IMR-90 (cell line): Measurements from ENCODE around the gene INSYN1. TPM values are rescaled to one million over a fixed set of nuclear protein-coding genes. Genes with fewer than 3 reads are reported as not detected.

Experiments used
- ATAC-seq: fragments of 200-7000 bp; cut with Tn5 transposase; 2 replicates; pipeline ENCODE4 v1.9.1; 2020; ENCODE audit warnings: low read depth, mild to moderate bottlenecking, moderate library complexity
- BruUV-seq: library from RNA; stranded (reverse); fragments of 400-500 nt; replicated peaks from 2 replicates; lab custom pipeline; 2021; lab: Mats Ljungman, UMichigan
- CTCF ChIA-PET: fragments of 300-600 bp; formaldehyde crosslinking; extraction: SDS; loops from one replicate; lab custom pipeline; 2021; ENCODE audit warnings: antibody characterized with exemption; lab: Yijun Ruan, JAX
- POLR2A ChIA-PET: fragments of 300-600 bp; sonication (Branson Sonifier 250); formaldehyde crosslinking; loops from one replicate; lab custom pipeline; 2022; ENCODE audit warnings: antibody characterized with exemption; ENCODE audit not compliant: unreplicated experiment; lab: Charles Lee
- DNase-seq: peaks from one replicate; pipeline ENCODE4 v3.0.0; 2013
- H2AFZ ChIP-seq: replicated peaks from 2 replicates; pipeline ENCODE3; 2013; ENCODE audit warnings: low read length, mild to moderate bottlenecking; ENCODE audit not compliant: poor library complexity
- H2AK5ac ChIP-seq: 2 replicates; pipeline ENCODE4 v1.6.1; 2013; ENCODE audit warnings: low read depth, low read length, inconsistent platforms
- H2AK9ac ChIP-seq: replicated peaks from 2 replicates; pipeline ENCODE3; 2013; ENCODE audit warnings: mild to moderate bottlenecking, low read depth, low read length, moderate library complexity; ENCODE audit not compliant: poor library complexity
- H2BK120ac ChIP-seq: 2 replicates; pipeline ENCODE4 v1.6.1; 2013; ENCODE audit warnings: low read depth, low read length, inconsistent platforms
- H2BK15ac ChIP-seq: 3 replicates; pipeline ENCODE4 v1.6.1; 2013; ENCODE audit warnings: low read depth, low read length, inconsistent platforms
- H2BK20ac ChIP-seq: 2 replicates; pipeline ENCODE4 v1.6.1; 2013; ENCODE audit warnings: low read depth, mild to moderate bottlenecking, inconsistent platforms, low read length, moderate library complexity
- H2BK5ac ChIP-seq: 2 replicates; pipeline ENCODE4 v1.6.1; 2013; ENCODE audit warnings: mild to moderate bottlenecking, low read depth, low read length, inconsistent platforms; ENCODE audit not compliant: poor library complexity, severe bottlenecking
- H3K14ac ChIP-seq: replicated peaks from 2 replicates; pipeline ENCODE4 v1.6.1; 2013; ENCODE audit warnings: low read depth, low read length, inconsistent platforms
- H3K18ac ChIP-seq: 2 replicates; pipeline ENCODE4 v1.6.1; 2013; ENCODE audit warnings: low read depth, low read length, control low read depth
- H3K23ac ChIP-seq: 2 replicates; pipeline ENCODE4 v1.6.1; 2013; ENCODE audit warnings: low read depth, low read length, inconsistent platforms
- H3K27ac ChIP-seq: 2 replicates; pipeline ENCODE4 v1.5.1; 2013; ENCODE audit warnings: mild to moderate bottlenecking, control low read depth, low read length; ENCODE audit not compliant: insufficient read depth
- H3K27me3 ChIP-seq: 2 replicates; pipeline ENCODE4 v1.6.1; 2013; ENCODE audit warnings: low read length; ENCODE audit not compliant: control insufficient read depth, insufficient read depth
- H3K36me3 ChIP-seq: 2 replicates; pipeline ENCODE4 v1.6.1; 2013; ENCODE audit warnings: low read length, mixed read lengths; ENCODE audit not compliant: control insufficient read depth, insufficient read depth
- H3K4ac ChIP-seq: 2 replicates; pipeline ENCODE4 v1.6.1; 2013; ENCODE audit warnings: low read depth, low read length, inconsistent platforms
- H3K4me1 ChIP-seq: 2 replicates; pipeline ENCODE4 v1.6.1; 2013; ENCODE audit warnings: low read length, mixed read lengths; ENCODE audit not compliant: control insufficient read depth, insufficient read depth
- H3K4me2 ChIP-seq: 2 replicates; pipeline ENCODE4 v1.6.1; 2013; ENCODE audit warnings: low read depth, mild to moderate bottlenecking, control low read depth, low read length, moderate library complexity
- H3K4me3 ChIP-seq: 2 replicates; pipeline ENCODE4 v1.5.1; 2013; ENCODE audit warnings: low read depth, mild to moderate bottlenecking, control low read depth, low read length, moderate library complexity; ENCODE audit not compliant: insufficient read depth
- H3K56ac ChIP-seq: 2 replicates; pipeline ENCODE4 v1.6.1; 2013; ENCODE audit warnings: low read length, inconsistent platforms; ENCODE audit not compliant: insufficient read depth; ENCODE audit errors: extremely low read depth
- H3K79me1 ChIP-seq, 2 experiments: 2 replicates each; pipeline ENCODE4 v1.6.1; 2013; ENCODE audit warnings: low read length in 2 of 2, inconsistent platforms in 1 of 2, low read depth in 1 of 2
- H3K9ac ChIP-seq: 2 replicates; pipeline ENCODE4 v1.6.1; 2013; ENCODE audit warnings: low read depth, low read length, control low read depth
- H3K9me1 ChIP-seq: 2 replicates; pipeline ENCODE4 v1.6.1; 2013; ENCODE audit warnings: low read length, inconsistent platforms; ENCODE audit not compliant: insufficient read depth
- H3K9me3 ChIP-seq: 2 replicates; pipeline ENCODE4 v1.6.1; 2013; ENCODE audit warnings: low read length; ENCODE audit not compliant: control insufficient read depth, insufficient read depth
- H4K20me1 ChIP-seq: 2 replicates; pipeline ENCODE4 v1.6.1; 2013; ENCODE audit warnings: low read length, inconsistent platforms; ENCODE audit not compliant: insufficient read depth
- H4K5ac ChIP-seq: 2 replicates; pipeline ENCODE4 v1.6.1; 2013; ENCODE audit warnings: mild to moderate bottlenecking, low read depth, low read length, control low read depth
- H4K8ac ChIP-seq, 2 experiments: 2 replicates each; pipeline ENCODE4 v1.6.1; 2013; ENCODE audit warnings: low read depth in 2 of 2, low read length in 2 of 2, control low read depth in 1 of 2, inconsistent platforms in 1 of 2
- H4K91ac ChIP-seq: 2 replicates; pipeline ENCODE4 v1.6.1; 2013; ENCODE audit warnings: low read depth, low read length, inconsistent platforms; ENCODE audit not compliant: insufficient read depth
- BHLHE40 ChIP-seq: fragments of 150-350 bp; IDR thresholded peaks from 2 replicates; pipeline ENCODE4 v1.6.1; 2016; ENCODE audit warnings: mild to moderate bottlenecking, low read depth, low read length
- CEBPB ChIP-seq: IDR thresholded peaks from 2 replicates; pipeline ENCODE4 v1.6.1; 2012; ENCODE audit warnings: low read depth, low read length, improper control_type of control experiment
- CHD1 ChIP-seq: IDR thresholded peaks from 2 replicates; pipeline ENCODE4 v1.6.1; 2012; ENCODE audit warnings: low read depth, low read length, improper control_type of control experiment
- CTCF ChIP-seq: conservative IDR thresholded peaks from 2 replicates; pipeline ENCODE4 v1.5.1; 2012; ENCODE audit warnings: mild to moderate bottlenecking, low read depth, low read length, improper control_type of control experiment
- ELK1 ChIP-seq: fragments of 150-350 bp; IDR thresholded peaks from 2 replicates; pipeline ENCODE4 v1.6.1; 2016; ENCODE audit warnings: low read depth, mild to moderate bottlenecking, low read length, moderate library complexity, borderline replicate concordance
- FOS ChIP-seq: fragments of 150-350 bp; IDR thresholded peaks from 2 replicates; pipeline ENCODE4 v1.6.1; 2016; ENCODE audit warnings: low read depth, low read length
- MAFK ChIP-seq: IDR thresholded peaks from 2 replicates; pipeline ENCODE4 v1.6.1; 2012; ENCODE audit warnings: low read depth, low read length, improper control_type of control experiment
- MAZ ChIP-seq: IDR thresholded peaks from 2 replicates; pipeline ENCODE4 v1.6.1; 2012; ENCODE audit warnings: low read depth, mild to moderate bottlenecking, low read length, improper control_type of control experiment, moderate library complexity, borderline replicate concordance
- MXI1 ChIP-seq: IDR thresholded peaks from 2 replicates; pipeline ENCODE4 v1.6.1; 2012; ENCODE audit warnings: low read depth, mild to moderate bottlenecking, low read length, moderate library complexity, borderline replicate concordance
- NFE2L2 ChIP-seq: fragments of 150-350 bp; IDR thresholded peaks from 2 replicates; pipeline ENCODE4 v1.6.1; 2016; ENCODE audit warnings: low read depth, mild to moderate bottlenecking, low read length
- POLR2A ChIP-seq: IDR thresholded peaks from 2 replicates; pipeline ENCODE4 v1.6.1; 2012; ENCODE audit warnings: mild to moderate bottlenecking, low read depth, low read length
- RAD21 ChIP-seq: IDR thresholded peaks from 2 replicates; pipeline ENCODE4 v1.6.1; 2012; ENCODE audit warnings: low read length, improper control_type of control experiment
- RCOR1 ChIP-seq: IDR thresholded peaks from 2 replicates; pipeline ENCODE4 v1.6.1; 2012; ENCODE audit warnings: mild to moderate bottlenecking, low read length, improper control_type of control experiment; ENCODE audit not compliant: insufficient replicate concordance
- RFX5 ChIP-seq: IDR thresholded peaks from 2 replicates; pipeline ENCODE4 v1.8.0; 2012; ENCODE audit warnings: low read depth, mild to moderate bottlenecking, low read length, moderate library complexity
- SMC3 ChIP-seq: fragments of 150-350 bp; IDR thresholded peaks from 2 replicates; pipeline ENCODE4 v1.6.1; 2016; ENCODE audit warnings: low read depth, mild to moderate bottlenecking, antibody characterized with exemption, low read length, moderate library complexity
- USF2 ChIP-seq: fragments of 150-350 bp; IDR thresholded peaks from 2 replicates; pipeline ENCODE4 v1.6.1; 2017; ENCODE audit warnings: mild to moderate bottlenecking, antibody characterized with exemption, low read length, low read depth
- WGBS, 2 experiments: methylation state at CpG; one replicate each; pipeline versions ENCODE4 v1.1.5 to v1.1.7; 2013; ENCODE audit warnings: missing lambda C conversion rate in 2 of 2; ENCODE audit not compliant: insufficient read length in 1 of 2; ENCODE audit errors: extremely low coverage in 2 of 2; 5-methylcytosine and 5-hydroxymethylcytosine counted together
- dilution Hi-C: fragments of 300-500 bp; cut with HindIII; formaldehyde crosslinking; loops from one replicate; pipeline ENCODE4 v1.14.3; 2018; ENCODE audit warnings: low sequenced_read_pairs; ENCODE audit not compliant: unreplicated experiment
- in situ Hi-C: fragments of 300-500 bp; cut with MboI; formaldehyde crosslinking; loops from 3 replicates; pipeline ENCODE4 v1.14.3; 2019; ENCODE audit warnings: low sequenced_read_pairs, inconsistent platforms, mixed read lengths
- intact Hi-C: fragments of 100-400 bp; cut with micrococcal nuclease; formaldehyde crosslinking; loops from 2 replicates; pipeline ENCODE4 v1.10.0; 2022
- polyA plus RNA-seq, 3 experiments: library from polyadenylated mRNA; depleted of rRNA; stranded (reverse); fragments of >200 nt; gene quantifications; 2 replicates each; pipeline ENCODE4 v1.2.3, GENCODE V29; 2012; ENCODE audit warnings: low replicate concordance in 1 of 3
- total RNA-seq: library from RNA; depleted of rRNA; stranded (reverse); fragments of >200 nt; gene quantifications from 2 replicates; pipeline ENCODE4 v1.2.3, GENCODE V29; 2012

Gene INSYN1
- total and polyA plus RNA-seq, 2 of the 4 experiments (the other 2 are of a cell fraction) = 0.18 to 0.34 TPM

- H3K56ac ChIP-seq = no peak overlapping the region
- DNase-seq (no peak), ATAC-seq (no peak)
- H4K91ac ChIP-seq = no peak overlapping the region
- H2AFZ ChIP-seq = no peak overlapping the region
- no peak overlapping the region for H2AK5ac ChIP-seq
- H3K14ac ChIP-seq = no peak overlapping the region
- no peaks in the 10 kb centered on the region for H3K9me3 ChIP-seq
- no peak overlapping the region for H4K5ac ChIP-seq
- H3K9ac ChIP-seq = no peak overlapping the region
- H3K4ac ChIP-seq = no peak overlapping the region
- ChIA-PET POLR2A (no interaction called here), CTCF (no interaction called here)
- intact Hi-C loops = no loop called here
- H2BK120ac ChIP-seq = no peak overlapping the region
- H3K36me3 ChIP-seq = no peaks in the 10 kb centered on the region
- H4K20me1 ChIP-seq = no peaks in the 10 kb centered on the region; the same call in none of the 2 replicates
- H2AK9ac ChIP-seq = no peak overlapping the region
- H3K18ac ChIP-seq = no peak overlapping the region
- H3K9me1 ChIP-seq = peaks cover 3% of the 10 kb centered on the region; the same call in 1 of the 2 replicates
- dilution Hi-C loops = no loop called here
- H3K79me1 ChIP-seq = no peaks in the 10 kb centered on the region
- no peak overlapping the region for H3K4me3 ChIP-seq
- H3K4me1 ChIP-seq = no peaks in the 10 kb centered on the region
- 30% methylated on average over 2 of the region's 9 CpGs; no CpG with 5 or more reads in 1 of the 2 experiments for WGBS, 2 experiments
- H3K23ac ChIP-seq = no peak overlapping the region
- BruUV-seq = no TSS peak
- TF ChIP-seq RFX5 = no peak
- no peak for TF ChIP-seq CTCF
- TF ChIP-seq CHD1 = no peak
- no peak for TF ChIP-seq RCOR1
- TF ChIP-seq RAD21 = no peak
- TF ChIP-seq MAZ = no peak
- no peak for TF ChIP-seq FOS
- TF ChIP-seq CEBPB = no peak
- no peak for TF ChIP-seq NFE2L2
- TF ChIP-seq POLR2A = no peak
- TF ChIP-seq ELK1 = no peak
- no peak for TF ChIP-seq BHLHE40
- no peak for TF ChIP-seq USF2
- TF ChIP-seq MXI1 = no peak
- no peak for TF ChIP-seq SMC3
- no peak for TF ChIP-seq MAFK
- no peak overlapping the region for H2BK20ac ChIP-seq
- peaks cover 83% of the 10 kb centered on the region for H3K27me3 ChIP-seq
- H2BK5ac ChIP-seq = no peak overlapping the region
- H3K4me2 ChIP-seq = no peak overlapping the region
- H3K27ac ChIP-seq = no peak overlapping the region
- H2BK15ac ChIP-seq = no peak overlapping the region
- no peak overlapping the region for H4K8ac ChIP-seq
- in situ Hi-C loops = no loop called here
These were observed 1.6 kb downstream of the INSYN1 start for GRCh38 chr15:73751511-73751898.
